Thyroid gland (tissue), 4 donors: ENCODE data around the gene CERKL.

Experiments
- CTCF ChIP-seq, 6 experiments: fragments of 200-600 bp in 3 of 6; fragments of 450-650 bp in 3 of 6; sonication (generic) in 3 of 6; IDR thresholded peaks; one replicate each; pipeline ENCODE4 v1.5.1; 2016 to 2019; ENCODE audit warnings: antibody characterized with exemption in 6 of 6, mild to moderate bottlenecking in 2 of 6, inconsistent platforms in 1 of 6, moderate library complexity in 1 of 6
- POLR2A ChIP-seq, 2 donors: fragments of 450-650 bp; IDR thresholded peaks; one replicate each; pipeline ENCODE4 v1.6.1; 2017; ENCODE audit warnings: antibody characterized with exemption in 2 of 2, mild to moderate bottlenecking in 2 of 2, moderate library complexity in 1 of 2

GRCh38 chr2:181685150-181685688 lies 28.3 kb upstream of the CERKL start:
- TF ChIP-seq POLR2A (IDR thresholded peaks at IDR 0.05): no peak
- TF ChIP-seq CTCF (IDR thresholded peaks at IDR 0.05): no peak
